ENCODE results near the gene CRX.
"Not testable (repeated sequence)": the region's sequence is repeated elsewhere in the genome, so short reads cannot be mapped to it uniquely, and the experiment has no call there.

CRX gene

DNA sequence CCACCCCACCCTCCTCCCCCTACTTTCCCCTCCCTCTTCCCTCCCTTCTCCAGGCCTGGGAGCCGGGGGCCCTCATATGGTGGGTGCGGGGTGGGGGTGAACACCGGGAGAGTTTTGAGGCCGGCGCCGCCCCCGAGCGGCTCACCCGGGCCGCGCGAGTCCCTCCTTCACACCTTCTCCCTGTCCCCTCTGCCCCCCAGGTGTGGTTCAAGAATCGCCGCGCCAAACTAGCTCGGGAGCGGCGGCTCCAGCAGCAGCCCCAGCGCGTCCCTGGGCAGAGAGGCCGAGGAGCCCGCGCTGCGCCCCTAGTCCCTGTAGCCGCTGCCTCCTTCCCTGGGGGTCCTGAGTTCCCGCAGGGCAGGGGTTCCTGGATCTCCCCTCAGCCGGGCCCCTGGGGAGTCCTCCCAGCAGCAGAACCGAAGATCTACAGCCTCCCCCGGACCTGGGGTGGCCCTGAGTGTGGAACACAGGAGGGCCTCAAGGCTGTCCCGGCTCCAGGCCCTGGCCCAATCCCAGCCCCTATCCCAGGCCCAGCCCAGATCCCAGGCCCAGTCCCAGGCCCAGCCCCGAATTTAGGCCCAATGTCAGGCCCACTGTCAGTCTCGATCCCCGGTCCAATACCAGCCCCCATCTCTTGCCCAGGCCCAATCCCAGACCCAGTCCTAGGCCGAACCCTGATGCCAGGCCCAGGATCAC is 39.0 kb downstream of the CRX start:
- no peak for DNase-seq

DNA sequence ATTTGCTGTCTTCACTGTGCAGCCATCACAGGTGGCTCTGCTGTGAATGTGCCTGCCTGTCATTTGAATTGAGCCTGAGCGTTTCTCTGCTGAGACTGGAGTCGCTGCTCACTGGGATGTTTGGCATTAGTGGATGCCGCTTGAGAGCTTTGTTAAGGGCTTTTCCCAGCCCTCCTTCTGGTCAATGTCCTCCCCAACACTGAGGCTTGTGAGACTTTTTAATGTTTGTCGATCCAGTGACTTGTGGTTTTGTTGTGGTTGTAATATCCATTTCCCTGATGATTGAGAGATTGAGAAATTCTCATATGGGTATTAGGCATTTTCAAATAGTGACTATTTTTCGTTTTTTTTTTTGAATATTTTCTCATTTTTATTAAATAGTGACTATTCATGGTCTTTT is 39.9 kb downstream of the CRX start:
- DNase-seq: no peak

DNA sequence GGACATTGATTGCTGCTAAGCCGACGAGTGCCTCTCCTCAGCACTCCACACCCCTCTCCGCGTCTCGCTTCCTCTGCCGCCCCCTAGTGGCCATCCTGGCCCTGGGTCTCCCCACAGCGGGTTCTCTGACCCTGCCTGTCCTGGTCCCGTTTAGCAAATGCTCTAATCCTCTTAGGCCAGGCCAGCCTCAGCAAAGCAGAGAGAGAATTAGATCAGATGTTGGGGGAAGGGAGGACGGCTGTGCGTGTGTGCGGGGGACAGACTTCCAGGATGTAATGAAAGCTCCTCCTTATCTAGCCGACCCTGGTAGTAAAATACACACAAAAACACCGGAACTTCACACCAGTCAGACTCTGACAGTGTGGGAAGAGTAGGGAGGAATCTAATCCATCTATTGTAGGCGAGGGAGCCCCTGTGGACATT is 41.8 kb downstream of the CRX start:
- peak in 12 of 14 donors; percentile 13 to 85 (median 46) for DNase-seq

DNA sequence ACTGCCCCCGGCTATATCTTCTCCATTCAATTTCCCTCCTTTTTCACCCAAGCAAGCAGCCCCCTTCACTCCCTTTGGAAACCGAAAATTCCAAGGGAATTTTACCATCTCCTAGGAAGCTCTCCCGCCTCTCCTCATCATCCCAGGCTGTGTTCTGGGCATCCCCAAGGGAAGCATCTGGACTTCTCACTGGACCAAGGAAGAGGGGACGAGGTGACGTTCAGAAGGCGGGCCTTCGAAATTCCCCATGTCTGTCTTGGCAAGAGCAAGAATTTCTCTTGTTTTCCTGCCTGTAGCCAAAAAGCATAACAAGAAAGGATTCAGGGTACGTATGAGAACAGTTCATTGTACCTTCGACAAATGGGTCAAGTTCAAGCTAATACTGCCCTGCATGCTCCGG is 43.4 kb downstream of the CRX start:
- no peak for DNase-seq

DNA sequence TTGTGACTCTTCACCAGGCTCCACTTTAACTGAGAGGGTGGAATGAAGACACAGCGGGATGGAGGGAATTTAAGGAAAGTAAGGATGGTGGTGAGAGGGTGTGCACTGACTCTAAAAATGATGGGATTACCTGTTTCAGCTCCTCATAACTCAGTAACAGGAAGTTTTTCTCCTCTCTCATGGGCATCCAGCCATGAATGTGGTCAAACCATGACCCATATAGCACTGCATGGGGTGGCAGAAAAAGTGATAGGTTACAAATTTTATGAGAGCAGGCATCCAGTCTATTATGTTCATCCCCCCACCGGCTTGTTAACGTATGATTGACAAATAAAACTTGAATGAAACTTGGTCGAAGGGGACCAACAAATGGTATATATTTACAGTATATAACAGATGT is 57.2 kb downstream of the CRX start:
- DNase-seq: no peak

DNA sequence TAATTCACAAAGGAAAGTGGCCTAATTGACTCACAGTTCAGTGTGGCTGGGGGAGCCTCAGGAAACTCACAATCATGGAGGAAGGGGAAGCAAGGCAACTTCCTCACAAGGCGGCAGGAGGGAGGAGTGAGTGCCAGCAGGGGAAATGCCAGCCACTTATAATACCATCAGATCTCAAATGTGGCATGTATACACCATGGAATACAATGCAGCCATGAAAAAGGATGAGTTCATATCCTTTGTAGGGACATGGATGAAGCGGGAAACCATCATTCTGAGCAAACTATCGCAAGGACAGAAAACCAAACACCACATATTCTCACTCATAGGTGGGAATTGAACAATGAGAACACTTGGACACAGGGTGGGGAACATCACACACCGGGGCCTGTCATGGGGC is 57.6 kb downstream of the CRX start:
- not testable (repeated sequence) for DNase-seq

DNA sequence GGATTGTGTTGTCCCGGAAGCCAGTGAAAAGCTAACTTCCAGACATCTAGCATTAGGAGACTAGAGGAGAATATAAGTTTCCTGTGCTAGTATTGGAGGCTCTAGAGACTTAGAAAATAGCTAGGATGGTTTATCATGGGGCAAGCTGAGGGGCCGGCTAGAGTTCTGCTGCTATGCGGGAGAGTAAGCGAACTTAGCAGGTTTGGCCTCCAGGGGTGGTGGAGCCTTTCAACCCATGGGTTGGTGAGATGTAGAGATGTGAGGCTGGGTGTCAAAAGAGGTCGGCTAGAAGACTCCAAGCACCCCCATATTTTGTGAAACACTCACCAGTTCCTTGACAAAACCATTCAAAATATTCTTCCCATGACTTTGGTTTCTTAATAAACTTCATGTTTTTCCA is 60.0 kb downstream of the CRX start:
- no peak for DNase-seq

DNA sequence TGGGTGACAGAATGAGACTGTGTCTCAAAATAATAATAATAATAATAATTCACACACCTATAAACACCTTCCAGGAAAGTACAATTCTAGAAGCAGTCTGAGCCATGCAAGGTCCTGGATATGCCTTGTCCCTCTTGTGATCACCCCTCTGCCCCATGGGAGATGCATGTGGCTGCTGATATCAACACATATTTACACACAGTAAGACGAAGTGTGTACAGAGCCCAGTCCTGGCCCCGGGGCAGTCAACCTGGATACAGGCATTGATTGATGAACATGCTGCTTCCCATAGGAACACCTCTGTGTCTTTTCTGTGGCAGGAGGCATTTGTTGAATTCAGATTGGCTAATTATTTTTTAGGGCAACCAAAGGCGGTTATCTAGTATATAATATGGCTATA is 61.2 kb downstream of the CRX start:
- no peak for DNase-seq

DNA sequence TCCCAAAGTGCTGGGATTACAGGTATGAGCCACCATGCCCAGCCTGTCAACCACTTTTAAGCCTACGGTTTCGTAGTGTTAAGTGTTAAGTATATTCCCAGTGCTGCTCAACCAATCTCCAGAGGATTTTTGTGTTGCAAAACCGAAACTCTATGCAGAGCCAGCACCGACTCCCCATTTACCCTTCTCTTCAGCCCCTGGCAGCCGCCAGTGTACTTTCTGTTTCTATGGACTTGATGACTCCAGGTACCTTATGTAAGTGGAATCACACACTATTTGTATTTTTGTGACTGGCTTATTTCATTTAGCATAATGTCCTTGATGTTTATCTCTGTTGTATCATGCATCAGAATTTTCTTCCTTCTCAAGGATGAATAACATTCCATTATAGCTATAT is 63.3 kb downstream of the CRX start:
- DNase-seq: no peak

DNA sequence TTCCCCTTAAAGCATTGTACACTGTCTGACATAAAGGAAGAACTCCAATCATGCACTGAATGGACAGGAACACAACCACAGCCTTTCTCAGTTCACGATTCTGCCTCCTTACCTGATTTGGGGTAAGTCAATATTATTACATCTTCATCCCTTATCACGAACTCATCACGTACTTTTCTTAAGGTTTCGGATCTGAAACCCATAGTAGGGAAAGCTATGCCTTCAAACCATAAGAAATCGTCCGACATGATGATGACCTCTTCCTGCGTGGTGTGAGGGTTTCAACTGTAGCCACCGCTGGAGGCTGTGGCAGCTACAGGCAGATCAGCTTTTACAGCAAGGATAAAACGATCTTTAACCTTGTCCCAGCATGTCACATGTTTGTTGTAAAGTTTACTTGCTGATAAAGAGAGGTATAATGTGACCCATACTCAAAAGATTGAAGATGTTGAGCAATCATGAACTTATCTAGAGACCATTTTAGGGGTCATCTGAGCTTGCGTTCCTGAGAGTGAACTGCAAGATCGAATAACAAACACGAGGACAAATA is 64.3 kb downstream of the CRX start, which contains the start of gene SULT2A1:
SULT2A1 (minus strand) TSS at position 306 of the 550 bp plus-strand sequence; CDS start at position 248, 58 bp downstream.
- no peak for DNase-seq

DNA sequence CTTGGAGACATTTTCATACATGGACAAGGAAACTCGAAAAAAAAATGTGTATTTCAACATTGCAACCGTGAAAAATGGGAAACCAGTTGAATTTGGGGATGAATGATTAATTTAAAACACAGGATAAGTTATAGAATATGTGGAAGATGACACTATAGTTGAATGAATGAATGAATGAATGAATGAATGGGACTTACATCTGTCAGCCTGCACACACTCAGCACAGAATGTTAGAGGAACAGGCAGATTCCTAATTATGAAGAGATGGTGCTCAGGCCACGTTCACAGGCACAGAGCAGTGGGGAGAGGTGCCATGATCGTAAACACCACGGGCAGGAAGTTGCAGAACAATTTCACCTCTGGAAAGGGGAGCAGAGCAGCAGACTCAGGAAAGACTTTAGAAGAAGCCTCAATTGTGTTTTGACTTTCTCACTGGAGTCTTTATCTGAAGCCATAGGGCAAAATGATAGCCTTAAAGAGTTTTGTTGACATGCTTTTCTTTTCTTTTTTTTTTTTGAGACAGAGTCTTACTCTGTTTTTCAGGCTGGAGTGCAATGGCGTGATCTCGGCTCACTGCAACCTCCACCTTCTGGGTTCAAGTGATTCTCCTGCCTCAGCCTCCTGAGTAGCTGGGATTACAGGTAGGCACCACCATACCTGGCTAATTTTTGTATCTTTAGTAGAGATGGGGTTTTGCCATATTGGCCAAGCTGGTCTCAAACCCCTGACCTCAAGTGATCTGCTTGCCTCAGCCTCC is 69.3 kb downstream of the CRX start:
- DNase-seq: no peak

DNA sequence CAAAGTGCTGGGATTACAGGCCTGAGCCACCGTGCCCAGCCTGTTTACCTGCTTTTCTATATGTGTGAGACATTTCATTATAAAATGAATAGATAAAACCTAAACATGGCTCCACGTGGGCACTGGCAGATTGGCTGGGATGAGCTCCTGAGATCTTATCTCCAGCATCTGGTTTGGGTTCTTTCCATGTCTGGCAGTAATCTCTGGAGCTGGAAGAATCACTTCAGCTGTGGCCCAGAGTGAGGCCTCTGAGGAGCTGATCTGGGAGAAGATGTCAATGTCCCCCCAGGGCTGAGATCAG is 69.8 kb downstream of the CRX start:
- no peak for DNase-seq

DNA sequence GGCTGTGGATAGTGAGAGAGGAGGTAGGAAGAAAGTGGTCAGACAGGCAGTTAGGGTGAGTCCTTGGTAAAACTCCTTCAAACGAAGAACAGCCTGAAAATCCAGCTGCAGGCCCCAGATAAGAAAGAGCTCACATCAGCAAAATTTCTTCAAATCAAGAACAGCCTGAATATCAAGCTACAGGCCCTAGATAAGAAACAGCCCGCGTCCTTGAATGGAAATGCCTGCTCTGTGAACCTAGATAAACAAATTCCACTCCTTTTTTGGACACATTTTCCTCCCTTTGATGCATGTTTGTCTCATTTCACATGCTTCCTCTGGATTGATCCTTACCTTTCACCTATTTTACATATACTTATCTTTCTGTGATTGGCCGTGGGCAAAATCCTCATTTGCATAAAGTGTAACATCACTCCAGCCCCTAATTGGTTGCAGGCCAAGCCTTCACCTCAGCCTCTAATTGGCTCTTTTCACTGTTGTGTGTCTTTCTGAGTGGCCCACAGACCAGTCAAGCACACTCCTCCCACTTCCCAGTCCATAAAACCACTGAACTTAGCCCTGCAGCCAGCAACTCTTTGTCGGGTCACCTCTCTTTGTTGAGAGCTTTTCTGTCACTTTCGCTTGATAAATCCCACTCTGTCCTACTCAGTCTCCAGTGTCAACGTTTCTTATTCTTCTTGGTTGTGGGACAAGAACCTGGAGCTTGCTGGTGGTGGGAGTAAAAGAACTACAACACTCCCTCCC is 70.4 kb downstream of the CRX start:
- no peak for DNase-seq
